Astrocyte (in vitro differentiated cells and primary cell): ENCODE measurements around the gene ADARB2.

Experiments used
- EZH2 ChIP-seq: IDR thresholded peaks from 2 replicates; pipeline ENCODE4 v1.6.1; 2012; ENCODE audit warnings: mild to moderate bottlenecking, low read length, inconsistent platforms; ENCODE audit not compliant: insufficient read depth
- TF ChIP-seq, protein P1 (sequence below): IDR thresholded peaks from 2 replicates; pipeline ENCODE4 v1.5.1; 2011; ENCODE audit warnings: low read depth, mild to moderate bottlenecking, inconsistent platforms, low read length, moderate library complexity; ENCODE audit not compliant: insufficient read depth

DNA sequence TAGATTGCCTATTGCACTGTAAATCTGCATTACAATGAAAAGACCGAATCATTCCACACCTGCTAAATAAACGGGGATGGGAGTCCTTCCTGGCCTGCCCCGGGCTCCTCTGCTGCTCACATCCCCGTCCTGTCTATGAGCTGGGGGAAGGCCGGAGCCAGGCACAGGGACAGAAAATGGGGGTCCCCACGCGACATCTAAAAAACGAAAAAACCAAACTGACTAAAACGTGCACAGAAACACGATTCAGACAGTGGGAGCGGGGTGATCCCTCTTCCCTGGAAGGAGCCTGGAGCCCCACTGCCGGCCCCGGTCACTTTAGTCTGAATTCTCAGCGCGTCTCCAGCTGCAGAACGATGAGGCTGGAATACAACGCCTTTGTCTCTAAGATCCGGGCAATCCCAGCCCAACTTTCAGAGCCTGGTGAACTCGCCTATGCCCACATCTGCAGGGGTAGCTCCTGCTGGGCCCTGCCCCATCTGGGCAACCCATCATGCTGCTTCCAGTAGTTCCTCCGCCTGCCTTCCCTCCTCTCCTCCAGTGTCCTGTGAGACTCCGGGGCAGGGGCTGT lies 78.0 kb downstream of the ADARB2 start:
- TF ChIP-seq EZH2: no peak
- TF ChIP-seq, protein P1, sequence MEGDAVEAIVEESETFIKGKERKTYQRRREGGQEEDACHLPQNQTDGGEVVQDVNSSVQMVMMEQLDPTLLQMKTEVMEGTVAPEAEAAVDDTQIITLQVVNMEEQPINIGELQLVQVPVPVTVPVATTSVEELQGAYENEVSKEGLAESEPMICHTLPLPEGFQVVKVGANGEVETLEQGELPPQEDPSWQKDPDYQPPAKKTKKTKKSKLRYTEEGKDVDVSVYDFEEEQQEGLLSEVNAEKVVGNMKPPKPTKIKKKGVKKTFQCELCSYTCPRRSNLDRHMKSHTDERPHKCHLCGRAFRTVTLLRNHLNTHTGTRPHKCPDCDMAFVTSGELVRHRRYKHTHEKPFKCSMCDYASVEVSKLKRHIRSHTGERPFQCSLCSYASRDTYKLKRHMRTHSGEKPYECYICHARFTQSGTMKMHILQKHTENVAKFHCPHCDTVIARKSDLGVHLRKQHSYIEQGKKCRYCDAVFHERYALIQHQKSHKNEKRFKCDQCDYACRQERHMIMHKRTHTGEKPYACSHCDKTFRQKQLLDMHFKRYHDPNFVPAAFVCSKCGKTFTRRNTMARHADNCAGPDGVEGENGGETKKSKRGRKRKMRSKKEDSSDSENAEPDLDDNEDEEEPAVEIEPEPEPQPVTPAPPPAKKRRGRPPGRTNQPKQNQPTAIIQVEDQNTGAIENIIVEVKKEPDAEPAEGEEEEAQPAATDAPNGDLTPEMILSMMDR: no peak
